Natural killer cell (primary cell): Measurements from ENCODE around the gene TMEM131. TPM values are rescaled to one million over a fixed set of nuclear protein-coding genes. Genes with fewer than 3 reads are reported as not detected.

ENCODE experiments used
- ATAC-seq, 3 donors: fragments of 150-1000 bp in 2 of 3; fragments of 200-7000 bp in 1 of 3; cut with Tn5 transposase; 1 replicate in 1 of 3; 2 replicates in 2 of 3; pipeline ENCODE4 v1.10.0; 2021; ENCODE audit warnings: mild to moderate bottlenecking in 2 of 3, moderate library complexity in 2 of 3
- DNase-seq, 2 donors: peaks; one replicate each; pipeline versions ENCODE4 v3.0.0 to v3.0.0-alpha.2; 2013 to 2021; ENCODE audit warnings: mixed read lengths in 1 of 2
- H3K27ac ChIP-seq: one replicate; pipeline ENCODE4 v1.5.1; 2013; ENCODE audit warnings: mild to moderate bottlenecking, low read length
- H3K27me3 ChIP-seq: one replicate; pipeline ENCODE4 v1.6.1; 2013; ENCODE audit warnings: low read length; ENCODE audit not compliant: control insufficient read depth, insufficient read depth
- H3K36me3 ChIP-seq: one replicate; pipeline ENCODE4 v1.6.1; 2013; ENCODE audit warnings: low read length; ENCODE audit not compliant: control insufficient read depth, insufficient read depth
- H3K4me1 ChIP-seq: one replicate; pipeline ENCODE4 v1.6.1; 2013; ENCODE audit warnings: low read length; ENCODE audit not compliant: control insufficient read depth, insufficient read depth
- H3K4me3 ChIP-seq: one replicate; pipeline ENCODE4 v1.5.1; 2013; ENCODE audit warnings: low read length
- H3K9me3 ChIP-seq: one replicate; pipeline ENCODE4 v1.6.1; 2013; ENCODE audit warnings: low read length; ENCODE audit not compliant: control insufficient read depth, insufficient read depth
- H3K27ac Mint-ChIP-seq, 2 donors: one replicate each; pipeline ENCODE4 v1.8.0; 2022; ENCODE audit warnings: mild to moderate bottlenecking in 2 of 2, mixed read lengths in 2 of 2, moderate library complexity in 1 of 2
- H3K27me3 Mint-ChIP-seq, 2 donors: one replicate each; pipeline ENCODE4 v1.8.0; 2022; ENCODE audit warnings: low read depth in 2 of 2, mixed read lengths in 2 of 2
- H3K36me3 Mint-ChIP-seq: one replicate; pipeline ENCODE4 v1.8.0; 2022; ENCODE audit warnings: mixed read lengths
- H3K4me1 Mint-ChIP-seq, 2 donors: one replicate each; pipeline ENCODE4 v1.8.0; 2022; ENCODE audit warnings: mixed read lengths in 2 of 2
- H3K4me3 Mint-ChIP-seq: one replicate; pipeline ENCODE4 v1.8.0; 2022; ENCODE audit warnings: mild to moderate bottlenecking, moderate library complexity, mixed read lengths
- H3K9me3 Mint-ChIP-seq, 2 donors: one replicate each; pipeline ENCODE4 v1.8.0; 2022; ENCODE audit warnings: mixed read lengths in 2 of 2
- WGBS: methylation state at CpG from one replicate; pipeline ENCODE4 v1.1.7; 2013; ENCODE audit warnings: missing lambda C conversion rate; ENCODE audit not compliant: insufficient coverage; 5-methylcytosine and 5-hydroxymethylcytosine counted together
- intact Hi-C: fragments of 100-400 bp; cut with micrococcal nuclease; formaldehyde crosslinking; loops from one replicate; pipeline ENCODE4 v1.14.2; 2022
- total RNA-seq, 4 donors: library from RNA; stranded (reverse); fragments of 120-200 nt in 1 of 4; gene quantifications; one replicate each; pipeline versions ENCODE4 v1.2.3 to v1.2.4, GENCODE V29; 2013 to 2022
- TF ChIP-seq, protein P1 (sequence below): fragments of 200-600 bp; IDR thresholded peaks from one replicate; pipeline ENCODE4 v1.8.0; 2022; ENCODE audit warnings: antibody characterized with exemption

TMEM131 gene
- total RNA-seq, 3 donors from 2014 or later (not counting 1 experiment from before 2014, with no cell fraction given), result 44.8 to 72.1 (median 67.1) TPM

GRCh38 chr2:97754690-97755346, 240.9 kb downstream of the TMEM131 start:
- H3K36me3 ChIP-seq, result peaks cover 28% of the 10 kb centered on the region
- H3K27ac ChIP-seq, result no peak overlapping the region
- no peaks in the 10 kb centered on the region for H3K9me3 ChIP-seq
- no peak overlapping the region for H3K4me3 ChIP-seq
- H3K4me1 ChIP-seq, result peaks cover 6% of the 10 kb centered on the region
- intact Hi-C loops, result no loop called here
- DNase-seq (no peak), ATAC-seq (no peak)
- H3K9me3 Mint-ChIP-seq, result no peaks in the 10 kb centered on the region
- no peak overlapping the region for H3K4me3 Mint-ChIP-seq
- no peaks in the 10 kb centered on the region for H3K36me3 Mint-ChIP-seq
- TF ChIP-seq, protein P1, sequence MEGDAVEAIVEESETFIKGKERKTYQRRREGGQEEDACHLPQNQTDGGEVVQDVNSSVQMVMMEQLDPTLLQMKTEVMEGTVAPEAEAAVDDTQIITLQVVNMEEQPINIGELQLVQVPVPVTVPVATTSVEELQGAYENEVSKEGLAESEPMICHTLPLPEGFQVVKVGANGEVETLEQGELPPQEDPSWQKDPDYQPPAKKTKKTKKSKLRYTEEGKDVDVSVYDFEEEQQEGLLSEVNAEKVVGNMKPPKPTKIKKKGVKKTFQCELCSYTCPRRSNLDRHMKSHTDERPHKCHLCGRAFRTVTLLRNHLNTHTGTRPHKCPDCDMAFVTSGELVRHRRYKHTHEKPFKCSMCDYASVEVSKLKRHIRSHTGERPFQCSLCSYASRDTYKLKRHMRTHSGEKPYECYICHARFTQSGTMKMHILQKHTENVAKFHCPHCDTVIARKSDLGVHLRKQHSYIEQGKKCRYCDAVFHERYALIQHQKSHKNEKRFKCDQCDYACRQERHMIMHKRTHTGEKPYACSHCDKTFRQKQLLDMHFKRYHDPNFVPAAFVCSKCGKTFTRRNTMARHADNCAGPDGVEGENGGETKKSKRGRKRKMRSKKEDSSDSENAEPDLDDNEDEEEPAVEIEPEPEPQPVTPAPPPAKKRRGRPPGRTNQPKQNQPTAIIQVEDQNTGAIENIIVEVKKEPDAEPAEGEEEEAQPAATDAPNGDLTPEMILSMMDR, result no peak
- no peaks in the 10 kb centered on the region for H3K27me3 ChIP-seq
- no peak overlapping the region for H3K27ac Mint-ChIP-seq
- 92% methylated on average over 12 of the region's 12 CpGs for WGBS
- peaks cover 18 to 19% of the 10 kb centered on the region in 2 donors for H3K4me1 Mint-ChIP-seq
- no peaks in the 10 kb centered on the region for H3K27me3 Mint-ChIP-seq

GRCh38 chr2:97752342-97753334, 243.1 kb downstream of the TMEM131 start:
- no peaks in the 10 kb centered on the region for H3K9me3 Mint-ChIP-seq
- DNase-seq (no peak), ATAC-seq (no peak)
- H3K27ac Mint-ChIP-seq, result peak overlapping the region; percentile 42 to 54
- H3K36me3 ChIP-seq, result peaks cover 18% of the 10 kb centered on the region
- TF ChIP-seq, protein P1, result no peak
- intact Hi-C loops, result no loop called here
- H3K9me3 ChIP-seq, result no peaks in the 10 kb centered on the region
- WGBS, result 100% methylated on average over 1 of the region's 3 CpGs
- peaks cover 22 to 34% of the 10 kb centered on the region in 2 donors for H3K4me1 Mint-ChIP-seq
- H3K27ac ChIP-seq, result no peak overlapping the region
- H3K4me1 ChIP-seq, result peaks cover 14% of the 10 kb centered on the region
- no peaks in the 10 kb centered on the region for H3K36me3 Mint-ChIP-seq
- H3K4me3 Mint-ChIP-seq, result no peak overlapping the region
- H3K27me3 Mint-ChIP-seq, result no peaks in the 10 kb centered on the region
- H3K27me3 ChIP-seq, result no peaks in the 10 kb centered on the region
- H3K4me3 ChIP-seq, result no peak overlapping the region

DNA sequence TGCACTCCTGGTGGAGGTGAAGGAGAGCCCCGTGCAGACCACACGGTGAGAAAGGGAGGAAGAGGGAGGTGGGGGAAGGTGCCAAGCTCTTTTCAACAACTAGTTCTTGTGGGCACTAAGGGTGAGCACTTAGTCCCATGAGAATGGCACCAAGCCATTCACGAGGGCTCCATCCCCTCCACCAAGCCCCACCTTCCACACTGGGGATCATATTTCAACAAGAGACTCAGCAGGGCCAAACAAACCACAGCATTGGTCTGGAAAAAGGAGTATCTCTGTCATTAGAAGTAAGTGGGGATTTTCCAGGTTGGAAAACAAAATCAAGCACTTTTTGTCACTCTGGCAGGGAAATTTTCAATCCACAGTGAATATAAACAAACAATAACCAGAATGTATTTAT, 244.0 kb downstream of the TMEM131 start:
- no peaks in the 10 kb centered on the region for H3K27me3 ChIP-seq
- TF ChIP-seq, protein P1, result no peak
- H3K36me3 ChIP-seq, result peaks cover 11% of the 10 kb centered on the region
- H3K9me3 Mint-ChIP-seq, result no peaks in the 10 kb centered on the region
- H3K27ac ChIP-seq, result no peak overlapping the region
- intact Hi-C loops, result no loop called here
- H3K4me1 ChIP-seq, result peaks cover 23% of the 10 kb centered on the region
- DNase-seq, result no peak
- no peak overlapping the region for H3K4me3 ChIP-seq
- no peaks in the 10 kb centered on the region for H3K27me3 Mint-ChIP-seq
- H3K4me3 Mint-ChIP-seq, result no peak overlapping the region
- 43% methylated on average over 3 of the region's 3 CpGs for WGBS
- no peaks in the 10 kb centered on the region for H3K9me3 ChIP-seq
- H3K27ac Mint-ChIP-seq, result peak overlapping the region; percentile 45 to 54
- H3K4me1 Mint-ChIP-seq, result peaks cover 31 to 43% of the 10 kb centered on the region in 2 donors
- H3K36me3 Mint-ChIP-seq, result no peaks in the 10 kb centered on the region
- ATAC-seq, result no peak
